ENCODE results near the gene RPS27. TPM values are rescaled to one million over a fixed set of nuclear protein-coding genes. Genes with fewer than 3 reads are reported as not detected.
"Not testable (repeated sequence)": the region's sequence is repeated elsewhere in the genome, so short reads cannot be mapped to it uniquely, and the experiment has no call there.

RPS27 gene
- polyA plus RNA-seq, 3 donors: 4,186 to 7,443 (median 4,309) TPM

DNA sequence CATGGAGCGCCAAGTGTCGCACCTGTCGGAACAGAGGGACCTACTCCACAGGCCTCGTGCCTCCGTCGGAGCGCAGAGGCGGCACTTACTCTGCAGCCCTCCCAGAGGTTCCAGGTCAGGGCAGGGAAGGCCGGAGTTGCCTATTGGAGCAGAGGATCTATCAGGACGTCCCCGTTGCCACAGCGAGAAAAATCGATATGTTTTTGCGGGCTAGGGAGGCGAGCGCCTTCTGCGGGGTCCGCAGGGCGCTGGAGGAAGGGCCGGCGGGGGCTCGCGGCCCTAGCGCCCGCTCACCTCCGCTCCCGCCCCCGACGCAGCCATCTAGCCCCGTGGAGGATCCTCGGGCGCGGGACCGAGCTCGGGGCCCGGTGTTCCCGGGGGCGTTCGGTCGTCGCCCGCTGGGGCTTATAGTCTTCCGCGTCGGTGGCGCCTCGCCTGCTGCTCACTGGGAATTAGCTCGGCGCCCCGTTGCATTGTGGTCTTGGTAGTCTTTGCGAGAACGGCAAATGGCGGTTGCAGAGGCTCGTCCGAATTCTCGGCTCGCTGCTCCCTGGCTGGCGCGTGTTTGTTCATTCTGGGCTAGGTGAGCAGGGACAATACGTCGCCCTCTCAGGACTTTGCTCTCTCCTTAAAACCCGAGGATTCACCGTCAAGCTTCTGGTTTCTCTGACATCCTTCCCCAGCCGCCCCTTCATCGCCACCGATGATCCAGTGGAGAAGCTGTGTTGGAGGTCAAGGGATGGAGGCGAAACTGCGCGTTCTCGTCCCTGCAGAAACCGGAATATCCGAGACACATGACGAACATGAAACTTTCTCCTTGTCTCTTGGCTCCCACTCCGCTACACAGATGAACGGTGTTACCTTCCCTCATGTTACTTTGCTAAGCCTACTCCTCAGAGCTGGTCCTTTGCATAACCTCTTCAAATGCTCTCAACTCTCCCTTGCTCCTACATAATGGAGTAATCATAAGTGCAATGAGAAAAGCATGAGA lies 13.0 kb upstream of the RPS27 start, which contains the start of gene JTB:
Gene JTB, minus strand, starts transcription at position 425 of the 991 bp plus-strand sequence. Its CDS starts 422 bp downstream, at position 3.
- peak within 1 kb of the TSS; percentile 90 for H3K4me2 ChIP-seq (replicated peaks; ENCODE audit: extremely low read depth, low read length, poor library complexity, severe bottlenecking)
- H3K36me3 ChIP-seq (replicated peaks in 1 of 2; ENCODE audit: control insufficient read depth in 1 of 2, insufficient read depth in 2 of 2, low read length in 2 of 2): peaks cover 23 to 31% of the 10 kb centered on the region in 2 donors
- peak within 1 kb of the TSS; percentile 83 for H3K9ac ChIP-seq (ENCODE audit: insufficient read depth, low read length, poor library complexity, severe bottlenecking)
- intact Hi-C loops (cut with micrococcal nuclease): no loop called here
- Mint-ChIP-seq H3K27me3 (ENCODE audit: low read depth in 3 of 3) (peaks cover 0 to 2% (median 0%) of the 10 kb centered on the region in 3 donors), H3K4me1 (peaks cover 50% of the 10 kb centered on the region), H3K36me3 (peaks cover 25 to 33% of the 10 kb centered on the region in 2 donors), H3K4me3 (peak within 1 kb of the TSS; percentile 99), H3K27ac (peak within 1 kb of the TSS; percentile 90 to 97 (median 94)), H3K9me3 (no peaks in the 10 kb centered on the region)
- H4K20me1 ChIP-seq (ENCODE audit: insufficient read depth, low read length): peaks cover 6% of the 10 kb centered on the region
- TF ChIP-seq, protein P1, sequence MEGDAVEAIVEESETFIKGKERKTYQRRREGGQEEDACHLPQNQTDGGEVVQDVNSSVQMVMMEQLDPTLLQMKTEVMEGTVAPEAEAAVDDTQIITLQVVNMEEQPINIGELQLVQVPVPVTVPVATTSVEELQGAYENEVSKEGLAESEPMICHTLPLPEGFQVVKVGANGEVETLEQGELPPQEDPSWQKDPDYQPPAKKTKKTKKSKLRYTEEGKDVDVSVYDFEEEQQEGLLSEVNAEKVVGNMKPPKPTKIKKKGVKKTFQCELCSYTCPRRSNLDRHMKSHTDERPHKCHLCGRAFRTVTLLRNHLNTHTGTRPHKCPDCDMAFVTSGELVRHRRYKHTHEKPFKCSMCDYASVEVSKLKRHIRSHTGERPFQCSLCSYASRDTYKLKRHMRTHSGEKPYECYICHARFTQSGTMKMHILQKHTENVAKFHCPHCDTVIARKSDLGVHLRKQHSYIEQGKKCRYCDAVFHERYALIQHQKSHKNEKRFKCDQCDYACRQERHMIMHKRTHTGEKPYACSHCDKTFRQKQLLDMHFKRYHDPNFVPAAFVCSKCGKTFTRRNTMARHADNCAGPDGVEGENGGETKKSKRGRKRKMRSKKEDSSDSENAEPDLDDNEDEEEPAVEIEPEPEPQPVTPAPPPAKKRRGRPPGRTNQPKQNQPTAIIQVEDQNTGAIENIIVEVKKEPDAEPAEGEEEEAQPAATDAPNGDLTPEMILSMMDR (IDR thresholded peaks at IDR 0.05): no peak
- H3K9me3 ChIP-seq (replicated peaks in 1 of 2; ENCODE audit: control insufficient read depth in 1 of 2, insufficient read depth in 1 of 2, low read length in 2 of 2): no peaks in the 10 kb centered on the region
- H3K27ac ChIP-seq (ENCODE audit: low read depth in 1 of 2, low read length in 2 of 2): peak within 1 kb of the TSS; percentile 53 to 85
- peak within 1 kb of the TSS; percentile 75 to 95 (median 77) for H3K4me3 ChIP-seq (replicated peaks in 1 of 3; ENCODE audit: low read depth in 2 of 3, low read length in 3 of 3)
- H3K27me3 ChIP-seq (ENCODE audit: control insufficient read depth in 2 of 2, insufficient read depth in 2 of 2, low read length in 2 of 2): no peaks in the 10 kb centered on the region
- DNase-seq: peak; percentile 62 to 79 (median 72)
- H3K79me2 ChIP-seq (ENCODE audit: insufficient read depth, low read length): peaks cover 30% of the 10 kb centered on the region
- WGBS (ENCODE audit: insufficient coverage): under 1% methylated on average over 68 of the region's 75 CpGs
- peaks cover 26 to 43% of the 10 kb centered on the region in 2 donors for H3K4me1 ChIP-seq (ENCODE audit: control insufficient read depth in 1 of 2, insufficient read depth in 2 of 2, low read length in 2 of 2)
- peak within 1 kb of the TSS; percentile 89 for H2AFZ ChIP-seq (ENCODE audit: insufficient read depth, low read depth, low read length, poor library complexity, severe bottlenecking)

DNA sequence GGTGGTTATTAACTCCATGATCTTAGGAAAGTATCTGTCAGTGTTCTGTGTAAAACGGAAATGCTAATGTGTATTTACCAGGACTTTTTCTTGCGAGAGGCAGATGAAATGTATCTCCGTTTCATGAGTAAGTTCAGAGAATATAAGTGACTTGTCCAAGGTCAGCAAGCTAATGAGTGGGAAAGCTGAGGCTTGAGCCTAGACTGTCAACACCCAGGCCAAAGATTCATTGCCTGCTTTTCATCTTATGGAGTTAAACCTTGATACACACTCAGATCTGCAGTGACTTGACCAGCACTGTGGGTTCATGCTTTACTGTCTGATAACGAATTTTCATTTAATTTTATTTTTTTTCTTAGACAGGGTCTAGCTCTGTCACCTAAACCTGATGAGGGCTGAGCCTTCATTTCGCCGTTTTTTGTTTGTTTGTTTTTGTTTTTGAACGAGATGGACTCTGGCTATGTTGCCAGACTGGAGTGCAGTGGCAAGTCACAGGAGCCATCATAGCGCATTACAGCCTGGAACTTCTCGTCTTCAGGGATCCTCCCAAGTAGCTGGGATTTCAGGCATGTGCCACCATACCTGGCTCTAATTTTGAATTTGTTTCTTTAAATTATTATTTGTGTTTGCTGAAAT lies 12.2 kb upstream of the RPS27 start:
- peak overlapping the region; percentile 75 to 95 (median 77) for H3K4me3 ChIP-seq (replicated peaks in 1 of 3; ENCODE audit: low read depth in 2 of 3, low read length in 3 of 3)
- H3K36me3 Mint-ChIP-seq: peaks cover 23 to 29% of the 10 kb centered on the region in 2 donors
- peaks cover 0 to 2% (median 0%) of the 10 kb centered on the region in 3 donors for H3K27me3 Mint-ChIP-seq (ENCODE audit: low read depth in 3 of 3)
- H3K36me3 ChIP-seq (replicated peaks in 1 of 2; ENCODE audit: control insufficient read depth in 1 of 2, insufficient read depth in 2 of 2, low read length in 2 of 2): peaks cover 23 to 26% of the 10 kb centered on the region in 2 donors
- peaks cover 42% of the 10 kb centered on the region for H3K4me1 Mint-ChIP-seq
- 69% methylated on average over 7 of the region's 9 CpGs for WGBS (ENCODE audit: insufficient coverage)
- H3K9me3 ChIP-seq (replicated peaks in 1 of 2; ENCODE audit: control insufficient read depth in 1 of 2, insufficient read depth in 1 of 2, low read length in 2 of 2): no peaks in the 10 kb centered on the region
- H2AFZ ChIP-seq (ENCODE audit: insufficient read depth, low read depth, low read length, poor library complexity, severe bottlenecking): peak overlapping the region; percentile 89
- peaks cover 0 to 1% (median 0%) of the 10 kb centered on the region in 7 donors for H3K9me3 Mint-ChIP-seq
- H3K27ac ChIP-seq (ENCODE audit: low read depth in 1 of 2, low read length in 2 of 2): peak overlapping the region in 1 of 2 donors; percentile 85
- TF ChIP-seq, protein P1 (IDR thresholded peaks at IDR 0.05): no peak
- peak overlapping the region; percentile 90 for H3K4me2 ChIP-seq (replicated peaks; ENCODE audit: extremely low read depth, low read length, poor library complexity, severe bottlenecking)
- H3K9ac ChIP-seq (ENCODE audit: insufficient read depth, low read length, poor library complexity, severe bottlenecking): no peak overlapping the region
- H3K4me3 Mint-ChIP-seq: peak overlapping the region; percentile 99
- H4K20me1 ChIP-seq (ENCODE audit: insufficient read depth, low read length): peaks cover 6% of the 10 kb centered on the region
- peaks cover 30% of the 10 kb centered on the region for H3K79me2 ChIP-seq (ENCODE audit: insufficient read depth, low read length)
- peak overlapping the region in 6 of 7 donors; percentile 2 to 97 (median 92) for H3K27ac Mint-ChIP-seq
- DNase-seq: no peak
- intact Hi-C loops (cut with micrococcal nuclease): no loop called here
- H3K4me1 ChIP-seq (ENCODE audit: control insufficient read depth in 1 of 2, insufficient read depth in 2 of 2, low read length in 2 of 2): peaks cover 26 to 38% of the 10 kb centered on the region in 2 donors
- no peaks in the 10 kb centered on the region for H3K27me3 ChIP-seq (ENCODE audit: control insufficient read depth in 2 of 2, insufficient read depth in 2 of 2, low read length in 2 of 2)

DNA sequence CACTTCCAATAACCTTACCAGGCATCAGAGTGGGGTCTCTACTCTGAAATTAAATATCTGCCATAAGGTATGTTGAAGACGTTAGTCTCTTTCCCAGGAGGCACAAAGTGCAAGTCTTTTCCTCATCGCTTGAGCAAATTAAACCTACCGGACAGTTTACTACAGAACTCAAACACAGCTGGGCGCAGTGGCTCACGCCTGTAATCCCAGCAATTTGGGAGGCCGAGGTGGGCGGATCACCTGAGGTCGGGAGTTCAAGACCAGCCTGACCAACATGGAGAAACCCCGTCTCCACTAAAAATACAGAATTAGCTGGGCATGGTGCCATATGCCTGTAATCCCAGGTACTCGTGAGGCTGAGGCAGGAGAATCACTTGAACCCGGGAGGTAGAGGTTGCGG lies 11.5 kb upstream of the RPS27 start:
- H3K27me3 Mint-ChIP-seq (ENCODE audit: low read depth in 3 of 3); H4K20me1 ChIP-seq (ENCODE audit: insufficient read depth, low read length); H3K9me3 Mint-ChIP-seq; H2AFZ ChIP-seq (ENCODE audit: insufficient read depth, low read depth, low read length, poor library complexity, severe bottlenecking); DNase-seq; H3K27ac Mint-ChIP-seq; H3K4me3 ChIP-seq (replicated peaks in 1 of 3; ENCODE audit: low read depth in 2 of 3, low read length in 3 of 3); intact Hi-C loops (cut with micrococcal nuclease); H3K27ac ChIP-seq (ENCODE audit: low read depth in 1 of 2, low read length in 2 of 2); H3K4me3 Mint-ChIP-seq; H3K9ac ChIP-seq (ENCODE audit: insufficient read depth, low read length, poor library complexity, severe bottlenecking); H3K9me3 ChIP-seq (replicated peaks in 1 of 2; ENCODE audit: control insufficient read depth in 1 of 2, insufficient read depth in 1 of 2, low read length in 2 of 2); H3K27me3 ChIP-seq (ENCODE audit: control insufficient read depth in 2 of 2, insufficient read depth in 2 of 2, low read length in 2 of 2); H3K4me2 ChIP-seq (replicated peaks; ENCODE audit: extremely low read depth, low read length, poor library complexity, severe bottlenecking): not testable (repeated sequence)
- Mint-ChIP-seq H3K36me3 (peaks cover 17 to 23% of the 10 kb centered on the region in 2 donors), H3K4me1 (peaks cover 40% of the 10 kb centered on the region)
- H3K36me3 ChIP-seq (replicated peaks in 1 of 2; ENCODE audit: control insufficient read depth in 1 of 2, insufficient read depth in 2 of 2, low read length in 2 of 2): peaks cover 17 to 19% of the 10 kb centered on the region in 2 donors
- peaks cover 26 to 39% of the 10 kb centered on the region in 2 donors for H3K4me1 ChIP-seq (ENCODE audit: control insufficient read depth in 1 of 2, insufficient read depth in 2 of 2, low read length in 2 of 2)
- 100% methylated on average over 2 of the region's 12 CpGs for WGBS (ENCODE audit: insufficient coverage)
- H3K79me2 ChIP-seq (ENCODE audit: insufficient read depth, low read length): peaks cover 30% of the 10 kb centered on the region

Data from CD14-positive monocyte (primary cell).